ENCODE data around the gene ANXA10.

Gene ANXA10

DNA sequence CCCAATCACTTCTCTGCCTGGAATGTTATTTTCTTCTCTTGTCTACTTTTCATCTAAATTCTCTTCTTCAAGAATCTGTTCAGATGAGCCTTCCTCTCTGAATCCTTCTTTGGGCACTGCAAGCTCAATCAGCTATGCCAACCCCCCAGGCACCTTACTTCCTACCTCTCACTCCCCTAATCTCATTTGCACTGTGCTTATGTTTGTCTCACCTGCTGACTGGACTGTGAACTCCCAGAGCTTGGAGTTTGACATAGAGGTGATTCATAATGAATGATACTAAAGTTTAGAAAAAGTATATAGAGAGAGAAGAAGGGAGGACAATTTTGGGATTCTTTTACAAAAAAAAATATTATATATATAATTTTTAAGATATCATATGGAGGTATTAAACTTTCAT, 36.3 kb downstream of the ANXA10 start:
- Histone ChIP-seq H3K9me2 (ENCODE audit: low read depth, low read length) (no peaks in the 10 kb centered on the region), H4K20me1 (ENCODE audit: insufficient read depth, low read length) (no peaks in the 10 kb centered on the region), H3K4me2 (ENCODE audit: low read length) (no peak overlapping the region), H3K4me3 (ENCODE audit: low read depth, low read length, poor library complexity, severe bottlenecking) (no peak overlapping the region), H3K9ac (ENCODE audit: low read length) (no peak overlapping the region), H2AFZ (ENCODE audit: low read length) (no peak overlapping the region), H3F3A (ENCODE audit: insufficient read depth, low read length) (no peaks in the 10 kb centered on the region), H3K36me3 (ENCODE audit: insufficient read depth, low read length) (no peaks in the 10 kb centered on the region), H3K27ac (ENCODE audit: low read depth, low read length, poor library complexity, severe bottlenecking) (no peak overlapping the region), H3K27me3 (ENCODE audit: insufficient read depth, low read length) (no peaks in the 10 kb centered on the region), H3K9me3 (ENCODE audit: low read length) (no peaks in the 10 kb centered on the region), H3K79me2 (ENCODE audit: insufficient read depth, low read length) (no peaks in the 10 kb centered on the region), H3K4me1 (ENCODE audit: insufficient read depth, low read length, severe bottlenecking) (no peaks in the 10 kb centered on the region)
- TF ChIP-seq EZH2 (IDR thresholded peaks at IDR 0.05; ENCODE audit: borderline replicate concordance, low read length) (no peak), CTCF (IDR thresholded peaks at IDR 0.05; ENCODE audit: low read length) (no peak)

- Histone ChIP-seq H3K9me3 (ENCODE audit: low read length) (no peaks in the 10 kb centered on the region), H3K4me2 (ENCODE audit: low read length) (no peak overlapping the region), H4K20me1 (ENCODE audit: insufficient read depth, low read length) (no peaks in the 10 kb centered on the region), H3F3A (ENCODE audit: insufficient read depth, low read length) (no peaks in the 10 kb centered on the region), H3K36me3 (ENCODE audit: insufficient read depth, low read length) (no peaks in the 10 kb centered on the region), H3K27me3 (ENCODE audit: insufficient read depth, low read length) (no peaks in the 10 kb centered on the region), H3K4me3 (ENCODE audit: low read depth, low read length, poor library complexity, severe bottlenecking) (no peak overlapping the region), H3K9ac (ENCODE audit: low read length) (no peak overlapping the region), H3K27ac (ENCODE audit: low read depth, low read length, poor library complexity, severe bottlenecking) (no peak overlapping the region), H3K79me2 (ENCODE audit: insufficient read depth, low read length) (no peaks in the 10 kb centered on the region), H2AFZ (ENCODE audit: low read length) (no peak overlapping the region), H3K4me1 (ENCODE audit: insufficient read depth, low read length, severe bottlenecking) (no peaks in the 10 kb centered on the region), H3K9me2 (ENCODE audit: low read depth, low read length) (no peaks in the 10 kb centered on the region)
- TF ChIP-seq CTCF (IDR thresholded peaks at IDR 0.05; ENCODE audit: low read length) = no peak
- TF ChIP-seq EZH2 (IDR thresholded peaks at IDR 0.05; ENCODE audit: borderline replicate concordance, low read length) = no peak
These were observed 36.9 kb downstream of the ANXA10 start for GRCh38 chr4:168129046-168129772.

- H3K4me2 ChIP-seq (ENCODE audit: low read length) = no peak overlapping the region
These were observed 37.5 kb downstream of the ANXA10 start for GRCh38 chr4:168129802-168130201.

GRCh38 chr4:168131196-168131595, 38.9 kb downstream of the ANXA10 start:
- H3K9me3 ChIP-seq (ENCODE audit: low read length) = no peaks in the 10 kb centered on the region
- H3K4me3 ChIP-seq (ENCODE audit: low read depth, low read length, poor library complexity, severe bottlenecking) = no peak overlapping the region
- no peaks in the 10 kb centered on the region for H3F3A ChIP-seq (ENCODE audit: insufficient read depth, low read length)
- no peak overlapping the region for H3K4me2 ChIP-seq (ENCODE audit: low read length)
- no peak overlapping the region for H3K27ac ChIP-seq (ENCODE audit: low read depth, low read length, poor library complexity, severe bottlenecking)
- H4K20me1 ChIP-seq (ENCODE audit: insufficient read depth, low read length) = no peaks in the 10 kb centered on the region
- no peaks in the 10 kb centered on the region for H3K36me3 ChIP-seq (ENCODE audit: insufficient read depth, low read length)
- no peak overlapping the region for H3K9ac ChIP-seq (ENCODE audit: low read length)
- H3K27me3 ChIP-seq (ENCODE audit: insufficient read depth, low read length) = no peaks in the 10 kb centered on the region
- H3K4me1 ChIP-seq (ENCODE audit: insufficient read depth, low read length, severe bottlenecking) = no peaks in the 10 kb centered on the region
- H3K9me2 ChIP-seq (ENCODE audit: low read depth, low read length) = no peaks in the 10 kb centered on the region
- TF ChIP-seq EZH2 (IDR thresholded peaks at IDR 0.05; ENCODE audit: borderline replicate concordance, low read length) = no peak
- TF ChIP-seq CTCF (IDR thresholded peaks at IDR 0.05; ENCODE audit: low read length) = no peak
- H3K79me2 ChIP-seq (ENCODE audit: insufficient read depth, low read length) = no peaks in the 10 kb centered on the region
- no peak overlapping the region for H2AFZ ChIP-seq (ENCODE audit: low read length)

More at GRCh38 chr4:168129802-168130201, 37.5 kb downstream of the ANXA10 start:
- no peaks in the 10 kb centered on the region for H3K36me3 ChIP-seq (ENCODE audit: insufficient read depth, low read length)
- no peaks in the 10 kb centered on the region for H3K27me3 ChIP-seq (ENCODE audit: insufficient read depth, low read length)
- no peaks in the 10 kb centered on the region for H3K79me2 ChIP-seq (ENCODE audit: insufficient read depth, low read length)
- H3K4me1 ChIP-seq (ENCODE audit: insufficient read depth, low read length, severe bottlenecking) = no peaks in the 10 kb centered on the region
- H3K9me3 ChIP-seq (ENCODE audit: low read length) = no peaks in the 10 kb centered on the region
- H3K27ac ChIP-seq (ENCODE audit: low read depth, low read length, poor library complexity, severe bottlenecking) = no peak overlapping the region
- no peak for TF ChIP-seq EZH2 (IDR thresholded peaks at IDR 0.05; ENCODE audit: borderline replicate concordance, low read length)
- no peaks in the 10 kb centered on the region for H3K9me2 ChIP-seq (ENCODE audit: low read depth, low read length)
- H3K9ac ChIP-seq (ENCODE audit: low read length) = no peak overlapping the region
- H3K4me3 ChIP-seq (ENCODE audit: low read depth, low read length, poor library complexity, severe bottlenecking) = no peak overlapping the region
- no peaks in the 10 kb centered on the region for H4K20me1 ChIP-seq (ENCODE audit: insufficient read depth, low read length)
- H3F3A ChIP-seq (ENCODE audit: insufficient read depth, low read length) = no peaks in the 10 kb centered on the region
- no peak overlapping the region for H2AFZ ChIP-seq (ENCODE audit: low read length)

Data from OCI-LY1 (cell line).